Stimulated activated CD8-positive, alpha-beta memory T cell treated with anti-CD3 and anti-CD28 coated beads, Interleukin-2, amount 100 ng/mL, for 48 hours (primary cell): ENCODE data around the gene WDR31.
"Not testable (repeated sequence)": the region's sequence is repeated elsewhere in the genome, so short reads cannot be mapped to it uniquely, and the experiment has no call there.

Source experiments
- DNase-seq, 2 donors: peaks; one replicate each; pipeline ENCODE4 v3.0.0-alpha.2; 2020; ENCODE audit warnings: low read depth in 2 of 2

The WDR31 gene

DNA sequence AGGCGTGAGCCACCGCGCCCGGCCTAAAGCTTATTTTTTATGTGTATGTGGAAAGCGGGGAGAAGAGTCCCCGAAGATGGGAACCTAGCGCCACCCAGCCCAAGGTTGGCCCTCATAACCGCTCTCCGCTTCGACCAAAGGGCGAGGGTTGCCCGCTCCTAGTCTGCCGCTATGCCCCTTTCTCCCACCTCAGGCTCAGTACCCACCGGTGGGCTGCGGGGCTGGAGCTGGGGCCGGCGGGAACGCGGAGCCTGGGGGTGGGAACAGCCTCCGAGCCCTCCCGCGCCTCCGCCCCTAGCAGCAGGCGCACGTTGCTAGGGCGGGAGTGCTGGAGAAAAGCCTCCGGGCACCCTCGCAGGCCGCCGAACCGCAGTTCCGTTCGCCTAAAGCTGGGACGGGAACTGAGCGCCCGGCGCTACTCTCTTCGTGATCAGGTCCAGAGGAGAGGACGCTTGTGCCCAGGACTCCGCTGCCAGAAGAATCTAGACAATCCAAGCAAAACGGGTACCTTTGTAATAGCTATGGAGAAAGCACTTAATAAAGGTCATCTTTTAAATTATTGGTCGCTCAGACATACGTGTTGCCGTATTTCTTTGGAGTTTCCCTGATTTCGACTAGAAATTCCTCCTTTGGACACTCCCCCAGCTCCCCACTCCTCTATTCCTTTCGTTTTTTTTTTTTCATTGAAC lies at the start of gene WDR31:
Gene WDR31 (minus strand): TSS at position 265 of the 689 bp plus-strand sequence. CDS start 8,253 bp downstream, outside the sequence.
- peak; percentile 66 to 76 for DNase-seq

DNA sequence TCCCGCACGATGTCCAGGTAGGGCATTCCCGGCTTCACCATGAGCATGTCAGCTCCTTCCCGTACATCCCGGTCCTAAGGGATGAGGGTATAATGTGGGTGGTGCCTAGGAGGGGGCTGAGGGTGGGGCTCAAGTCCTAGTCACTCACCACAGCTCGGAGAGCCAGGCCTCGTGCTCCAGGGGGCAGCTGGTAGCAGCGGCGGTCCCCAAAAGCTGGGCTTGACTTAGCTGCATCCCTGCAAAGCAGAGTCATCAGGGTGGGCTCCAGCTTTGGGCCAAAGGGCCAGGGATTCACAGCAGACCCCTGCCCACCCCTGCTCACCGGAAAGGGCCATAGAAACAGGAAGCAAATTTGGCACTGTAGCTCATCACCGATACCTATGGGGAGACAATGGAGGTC lies 49.4 kb upstream of the WDR31 start:
- DNase-seq, result no peak

DNA sequence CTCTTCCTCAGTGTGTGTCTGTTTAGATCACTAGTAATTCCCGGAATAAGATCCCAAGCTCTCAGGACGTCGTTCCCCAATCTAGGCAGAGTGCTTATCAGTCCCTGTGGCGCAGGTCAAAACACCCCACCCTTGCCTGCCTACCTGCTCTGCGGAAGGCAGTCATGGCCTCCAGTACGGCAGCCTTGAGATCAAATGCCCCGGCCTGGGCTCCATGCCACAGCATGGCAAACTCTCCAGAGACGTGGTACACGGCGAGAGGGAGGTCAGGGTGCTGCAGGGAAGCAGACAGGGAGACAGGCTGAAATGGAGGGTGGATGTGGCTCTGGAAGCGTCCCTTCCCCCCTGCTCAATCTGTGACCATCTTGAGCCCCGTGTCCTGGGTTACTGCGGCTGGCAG lies 48.8 kb upstream of the WDR31 start:
- DNase-seq, result no peak

DNA sequence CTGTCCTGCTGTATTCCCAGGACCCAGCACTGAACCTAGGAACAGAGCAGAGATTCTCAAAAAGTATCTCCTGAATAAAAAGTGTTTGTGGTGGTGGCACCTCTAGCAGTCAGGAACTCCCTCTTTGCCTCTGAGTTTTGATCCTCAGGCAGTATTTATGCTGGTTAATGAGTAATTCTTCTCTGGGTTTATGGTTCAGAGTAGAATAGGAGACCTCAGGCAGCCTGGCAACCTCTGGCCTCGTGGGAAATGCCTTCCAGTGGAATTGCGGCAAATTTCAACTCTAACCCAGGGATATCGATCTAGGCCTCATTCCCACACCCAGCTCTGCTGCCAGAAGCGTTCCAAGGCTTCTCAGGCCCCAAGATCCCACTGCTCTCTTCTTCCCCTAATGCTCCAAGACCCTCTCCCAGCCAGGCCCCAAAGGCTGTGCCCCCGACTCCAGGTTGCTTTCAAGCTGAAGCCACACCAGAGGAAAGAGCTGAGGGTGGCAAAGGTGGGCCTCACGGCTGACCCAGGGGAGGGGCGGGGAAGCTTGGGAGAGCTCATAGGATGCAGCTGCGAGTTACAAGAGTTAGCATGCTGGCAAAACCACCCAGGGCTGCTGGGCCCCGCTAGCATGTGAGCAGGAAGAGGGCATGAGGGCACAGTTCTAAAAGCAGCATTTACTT lies 47.6 kb upstream of the WDR31 start:
- no peak for DNase-seq

DNA sequence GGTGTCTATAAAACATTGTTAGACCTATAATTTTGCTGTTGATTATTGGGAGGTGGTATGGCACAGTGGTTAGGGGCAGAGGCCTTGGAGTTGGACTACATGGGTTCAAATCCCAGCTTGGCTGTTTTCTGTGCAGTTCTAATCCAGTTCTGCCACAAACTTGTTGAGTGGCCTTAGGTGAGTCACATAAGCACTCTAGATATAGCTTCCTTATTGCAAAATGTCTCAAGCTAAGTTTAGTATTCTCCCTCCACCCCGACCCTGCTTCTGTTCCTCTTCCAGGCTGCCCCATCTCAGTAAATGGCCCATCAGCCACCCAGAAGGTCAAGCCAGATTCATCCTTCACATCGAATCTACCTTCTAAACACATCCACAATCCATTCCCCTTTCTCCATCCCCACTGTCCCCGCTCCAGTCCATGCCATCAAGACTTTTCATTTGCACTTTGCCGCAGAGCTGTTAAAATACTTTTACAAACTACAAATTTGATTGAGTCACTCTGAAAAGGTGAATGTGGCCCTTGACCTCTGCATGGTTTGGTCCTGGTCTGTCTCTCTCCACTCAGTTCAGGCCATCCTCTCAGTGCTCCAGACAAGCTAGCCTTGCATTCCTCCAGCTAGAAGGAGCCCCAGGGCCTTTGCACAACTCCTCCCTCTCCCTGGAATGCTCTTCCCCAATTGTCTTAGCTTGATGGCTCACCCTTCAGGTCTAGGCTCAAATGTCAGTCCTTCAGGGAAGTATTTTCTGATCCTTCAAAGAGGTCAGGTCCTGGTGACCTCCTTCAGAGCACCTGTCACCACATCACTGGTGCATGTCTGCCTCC lies 46.7 kb upstream of the WDR31 start:
- DNase-seq, result no peak

DNA sequence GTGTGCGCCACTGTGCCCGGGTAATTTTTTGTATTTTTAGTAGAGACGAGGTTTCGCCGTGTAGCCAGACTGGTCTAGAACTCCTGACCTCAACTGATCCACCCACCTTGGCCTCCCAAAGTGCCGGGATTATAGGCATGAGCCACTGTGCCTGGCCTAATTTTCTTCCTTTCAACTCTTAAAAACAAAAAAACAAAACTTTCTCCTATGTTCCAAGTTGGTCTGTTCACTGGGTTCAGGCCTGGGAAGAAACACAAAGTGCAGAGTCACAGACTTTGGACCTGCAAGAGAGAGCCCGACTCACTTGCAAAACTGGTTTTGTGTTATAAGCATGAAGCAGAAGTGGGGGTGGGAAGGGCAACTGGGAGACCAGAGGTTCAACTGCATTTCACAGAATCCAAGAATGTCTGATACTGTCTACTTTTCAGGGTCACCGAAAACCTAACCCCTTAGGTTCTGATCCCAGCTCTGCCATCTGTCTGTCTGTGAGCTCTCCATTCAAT lies 41.9 kb upstream of the WDR31 start:
- DNase-seq, result no peak

DNA sequence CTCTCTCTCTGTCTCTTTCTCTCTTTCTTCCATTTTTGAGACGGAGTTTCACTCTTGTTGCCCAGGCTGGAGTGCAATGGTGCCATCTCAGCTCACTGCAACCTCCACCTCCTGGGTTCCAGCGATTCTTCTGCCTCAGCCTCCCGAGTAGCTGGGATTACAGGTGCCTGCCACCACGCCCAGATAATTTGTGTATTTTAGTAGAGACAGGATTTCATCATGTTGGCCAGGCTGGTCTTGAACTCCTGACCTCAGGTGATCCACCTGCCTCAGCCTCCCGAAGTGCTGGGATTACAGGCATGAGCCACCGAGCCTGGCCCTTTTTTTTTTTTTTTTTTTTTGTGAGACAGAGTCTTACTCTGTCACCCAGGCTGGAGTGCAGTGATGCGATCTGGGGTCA lies 41.4 kb upstream of the WDR31 start:
- not testable (repeated sequence) for DNase-seq

DNA sequence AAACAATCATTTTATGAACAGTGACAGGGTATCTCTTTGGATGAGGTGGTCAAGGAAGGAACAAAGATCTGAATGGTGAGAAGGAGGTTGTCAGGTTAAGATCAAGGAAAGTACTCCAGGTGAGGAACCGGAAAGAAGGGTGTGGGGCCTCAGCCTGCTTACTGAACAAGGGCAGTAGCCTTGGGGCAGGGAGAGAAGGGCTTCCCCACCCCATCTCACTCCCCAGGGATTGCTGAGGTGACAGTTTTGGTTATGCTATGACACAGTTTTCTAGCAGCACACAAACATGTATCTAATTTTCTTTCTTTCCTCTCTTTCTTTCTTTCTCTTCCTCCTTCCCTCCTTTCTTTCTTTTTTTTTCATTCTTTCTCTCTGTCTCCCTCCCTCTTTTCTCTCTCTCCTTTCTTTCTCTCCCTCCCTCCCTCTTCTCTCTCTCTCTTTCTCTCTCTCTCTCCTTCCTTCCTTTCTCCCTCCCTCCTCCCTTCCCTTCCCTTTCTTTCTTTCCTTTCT lies 40.8 kb upstream of the WDR31 start:
- no peak for DNase-seq

DNA sequence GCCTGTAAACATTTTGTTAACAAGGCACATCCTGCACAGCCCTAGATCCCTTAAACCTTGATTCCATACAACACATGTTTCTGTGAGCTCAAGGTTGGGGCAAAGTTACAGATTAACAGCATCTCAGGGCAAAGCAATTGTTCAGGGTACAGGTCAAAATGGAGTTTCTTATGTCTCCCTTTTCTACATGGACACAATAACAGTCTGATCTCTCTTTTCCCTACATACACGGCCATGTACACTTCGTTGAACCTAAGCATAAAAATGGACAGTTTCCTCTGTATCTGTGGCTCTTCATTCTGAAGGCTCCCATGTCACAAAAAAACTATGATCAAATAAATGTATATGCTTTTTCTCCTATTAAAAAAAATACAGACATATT lies 39.7 kb upstream of the WDR31 start:
- not testable (repeated sequence) for DNase-seq

DNA sequence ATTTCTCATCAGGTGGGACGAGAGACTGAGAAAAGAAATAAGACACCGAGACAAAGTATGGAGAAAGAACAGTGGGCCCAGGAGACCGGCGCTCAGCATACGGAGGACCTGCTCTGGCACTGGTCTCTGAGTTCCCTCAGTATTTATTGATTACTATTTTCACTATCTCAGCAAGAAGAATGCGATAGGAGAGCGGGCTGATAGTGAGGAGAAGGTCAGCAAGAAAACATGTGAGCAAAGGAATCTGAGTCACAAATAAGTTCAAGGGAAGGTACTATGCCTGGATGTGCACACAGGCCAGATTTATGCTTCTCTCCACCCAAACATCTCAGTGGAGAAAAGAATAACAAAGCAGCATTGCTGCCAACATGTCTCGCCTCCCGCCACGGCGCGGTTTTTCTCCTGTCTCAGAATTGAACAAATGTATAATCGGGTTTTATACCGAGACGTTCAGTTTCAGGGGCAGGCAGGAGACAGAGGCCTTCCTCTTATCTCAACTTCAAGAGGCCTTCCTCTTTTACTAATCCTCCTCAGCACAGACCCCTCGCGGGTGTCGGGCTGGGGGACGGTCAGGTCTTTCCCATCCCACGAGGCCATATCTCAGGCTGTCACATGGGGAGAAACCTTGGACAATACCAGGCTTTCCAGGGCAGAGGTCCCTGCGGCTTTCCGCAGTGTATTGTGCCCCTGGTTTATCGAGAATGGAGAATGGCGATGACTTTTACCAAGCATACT lies 39.2 kb upstream of the WDR31 start:
- not testable (repeated sequence) for DNase-seq

DNA sequence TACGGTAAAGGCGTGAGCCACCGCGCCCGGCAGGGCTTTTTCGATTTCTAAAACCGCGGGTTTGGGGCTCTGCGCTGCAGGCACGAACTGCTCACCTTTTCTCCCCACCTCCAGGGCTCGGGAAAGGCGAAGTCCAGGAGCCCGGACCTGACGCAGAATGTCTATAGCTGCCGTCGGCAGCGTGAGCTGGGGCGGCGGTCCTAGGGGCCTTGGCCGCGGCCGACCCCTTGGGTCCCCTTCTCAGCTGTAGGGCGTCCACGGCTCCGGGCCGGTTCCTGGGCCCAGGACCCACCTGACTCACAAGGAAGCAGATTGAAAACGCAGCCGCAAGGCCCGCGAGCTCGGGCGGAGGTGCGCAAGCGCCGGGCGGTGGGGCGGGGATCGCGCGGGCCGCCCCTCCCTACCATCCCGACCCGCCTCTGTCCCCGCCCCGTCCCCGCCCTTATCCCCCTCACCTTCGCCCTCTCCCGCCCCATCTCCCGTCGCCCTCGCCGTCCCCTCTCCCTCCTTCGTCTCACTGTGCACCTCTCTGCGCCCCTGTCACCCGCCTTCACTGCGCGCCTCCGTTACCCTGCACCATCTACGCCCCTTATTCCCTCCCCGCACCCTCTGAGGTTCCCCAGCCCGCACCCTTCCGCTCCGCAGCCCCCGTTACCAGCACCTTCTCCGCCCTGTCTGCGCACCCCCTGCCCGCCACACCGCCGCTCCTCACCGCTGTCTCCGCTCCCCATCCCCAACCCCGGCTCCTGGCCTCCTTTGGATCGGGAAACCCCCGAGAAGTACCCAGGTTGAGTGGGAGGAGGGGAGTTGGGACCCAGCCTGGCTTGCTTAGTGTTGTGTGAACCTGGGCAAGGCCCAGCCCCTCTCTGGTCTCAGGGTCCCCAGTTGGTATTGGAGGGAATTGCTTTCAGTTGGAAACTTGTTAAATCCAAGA lies 36.8 kb upstream of the WDR31 start, which contains the start of gene HDHD3:
Gene HDHD3 (minus strand): TSS at position 353 of the 934 bp plus-strand sequence. CDS start 2,632 bp downstream, outside the sequence.
- peak; percentile 65 to 78 for DNase-seq

DNA sequence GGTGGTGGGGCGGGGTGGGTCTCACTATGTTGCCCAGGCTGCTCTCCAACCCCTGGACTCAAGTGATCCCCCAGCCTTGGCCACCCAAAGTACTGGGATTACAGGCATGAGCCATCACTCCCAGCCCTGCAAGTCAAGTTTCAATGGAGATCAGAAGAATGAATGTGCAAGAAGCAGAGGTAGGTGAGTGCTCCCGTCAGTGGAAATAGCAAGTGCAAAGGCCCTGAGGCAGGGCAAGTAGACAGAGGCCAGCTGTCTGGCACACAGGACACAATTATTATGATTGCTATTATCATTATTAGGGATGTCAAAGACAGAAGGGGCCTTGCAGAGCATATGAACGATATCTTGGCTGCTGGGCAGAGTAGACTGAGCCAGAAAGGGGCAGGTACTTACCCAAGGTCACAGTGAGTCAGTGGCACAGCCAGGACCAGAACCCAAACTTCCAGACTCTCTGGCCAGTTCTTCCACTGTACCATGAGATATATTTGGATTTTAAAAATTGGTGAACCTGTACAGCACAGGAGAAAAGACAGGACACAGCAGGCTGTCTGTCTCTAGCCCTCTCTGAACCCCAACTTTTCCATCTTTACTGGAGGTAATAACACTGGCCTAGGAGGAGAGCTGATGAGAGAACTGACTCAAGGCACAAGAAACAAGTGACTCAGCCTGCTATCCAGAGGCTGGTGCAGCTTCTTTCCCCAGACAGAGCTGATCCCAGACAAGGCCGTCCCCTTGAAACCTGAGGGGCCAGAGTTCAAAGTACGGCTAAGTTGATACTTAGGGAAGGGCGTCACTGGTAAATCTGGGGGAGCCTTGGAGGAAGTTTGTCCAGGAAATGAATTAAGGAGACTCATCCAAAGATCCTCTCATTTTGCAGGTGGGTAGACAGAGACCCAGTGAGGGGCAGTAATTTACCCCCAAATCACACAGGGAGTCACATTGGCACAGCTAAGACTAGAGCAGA lies 35.3 kb upstream of the WDR31 start:
- no peak for DNase-seq

DNA sequence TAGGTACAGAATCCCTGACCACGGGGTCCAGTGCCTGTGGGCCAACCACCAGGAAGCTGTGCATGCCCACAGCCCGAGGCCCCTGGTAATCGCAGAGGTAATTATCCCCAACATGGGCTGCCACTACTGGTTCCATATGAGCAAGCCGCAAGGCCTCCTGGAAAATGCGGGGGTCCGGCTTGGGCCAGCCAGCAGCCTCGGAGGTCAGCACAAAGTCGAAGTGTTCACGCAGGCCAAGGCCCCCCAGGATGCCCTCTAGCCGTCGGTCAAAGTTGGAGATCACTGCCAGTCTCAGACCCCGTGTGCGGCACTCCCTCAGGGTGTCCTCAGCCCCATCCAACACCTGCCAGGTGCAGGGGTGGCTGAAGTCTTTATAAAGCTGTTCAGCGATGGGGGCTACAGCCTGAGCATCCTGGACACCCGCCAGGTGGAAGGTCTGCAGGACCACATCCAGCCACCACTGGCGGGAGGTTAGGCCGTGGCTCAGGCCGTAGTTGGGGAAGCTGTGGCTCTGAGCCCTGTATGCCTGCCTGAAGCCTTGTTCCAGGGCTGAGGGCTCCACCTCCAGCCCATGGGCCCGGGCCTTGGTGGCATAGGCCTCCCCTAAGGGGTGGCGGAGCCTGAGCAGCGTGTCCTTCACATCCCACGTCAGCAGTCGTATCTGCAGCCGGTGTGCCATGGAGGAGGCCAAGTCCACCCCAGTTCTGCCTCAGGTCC lies 33.8 kb upstream of the WDR31 start:
- DNase-seq, result no peak

DNA sequence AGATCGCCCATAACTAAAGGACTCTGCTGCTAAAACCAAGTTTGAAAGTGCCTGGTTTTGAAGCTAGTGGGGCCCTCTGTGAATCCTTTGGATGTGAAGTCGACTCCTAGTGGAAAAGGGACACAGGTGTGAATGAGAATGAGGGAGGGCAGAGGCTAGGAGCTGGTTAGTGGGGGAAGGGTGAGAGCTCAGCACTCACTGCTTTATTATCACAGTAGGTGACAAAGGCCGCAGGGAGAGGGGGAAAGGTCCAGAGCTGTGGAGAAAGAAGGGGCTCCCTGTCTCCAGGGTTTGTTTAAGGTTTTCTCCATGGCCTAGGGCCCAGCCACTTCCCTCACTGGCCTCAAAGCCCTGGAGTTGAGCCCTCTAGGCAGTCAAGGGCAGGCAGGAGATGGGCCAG lies 33.2 kb upstream of the WDR31 start:
- DNase-seq, result no peak

DNA sequence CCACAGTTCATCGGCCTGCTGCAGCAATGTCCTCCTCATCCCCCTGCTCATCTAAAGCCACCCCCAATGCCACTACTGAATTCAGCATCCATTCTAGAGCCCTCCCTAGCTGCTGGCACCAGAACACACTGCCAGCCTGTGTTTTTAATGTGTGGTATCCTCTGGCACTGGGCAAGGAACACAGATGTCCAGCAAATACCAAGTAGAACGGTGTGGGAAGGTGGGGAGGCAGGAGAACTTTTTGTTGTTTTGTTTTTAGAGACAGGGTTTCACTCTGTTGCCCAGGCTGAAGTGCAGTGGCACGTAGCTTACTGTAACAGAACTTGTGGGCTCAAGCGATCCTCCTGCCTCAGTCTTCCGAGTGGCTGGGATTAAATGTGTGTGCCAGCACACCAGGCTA lies 32.0 kb upstream of the WDR31 start:
- DNase-seq, result no peak

DNA sequence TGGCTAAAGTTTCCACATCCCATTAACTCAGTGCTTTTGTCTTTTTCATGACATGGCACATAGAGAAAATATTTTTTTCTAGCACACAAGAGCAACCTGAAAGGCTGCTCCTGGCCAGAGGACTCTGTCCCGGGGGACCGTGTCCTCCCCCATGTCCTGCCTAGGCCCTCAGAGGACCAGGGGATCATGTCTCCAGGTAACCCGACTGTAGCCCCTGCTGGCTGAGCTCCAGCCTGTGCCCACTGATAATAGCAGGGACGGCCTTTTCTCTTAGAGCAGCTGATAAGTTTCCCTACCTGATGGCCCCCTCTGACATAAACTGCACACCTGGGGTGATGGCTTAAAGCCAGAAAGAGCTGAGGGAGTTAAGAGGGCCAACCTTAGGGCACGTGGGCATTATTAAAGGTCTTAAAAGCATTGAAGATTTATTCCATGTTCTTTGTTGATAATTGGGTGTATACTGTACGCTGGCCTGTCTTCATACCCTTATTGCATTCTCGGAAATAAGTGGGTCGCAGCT lies 30.8 kb upstream of the WDR31 start:
- DNase-seq, result no peak

DNA sequence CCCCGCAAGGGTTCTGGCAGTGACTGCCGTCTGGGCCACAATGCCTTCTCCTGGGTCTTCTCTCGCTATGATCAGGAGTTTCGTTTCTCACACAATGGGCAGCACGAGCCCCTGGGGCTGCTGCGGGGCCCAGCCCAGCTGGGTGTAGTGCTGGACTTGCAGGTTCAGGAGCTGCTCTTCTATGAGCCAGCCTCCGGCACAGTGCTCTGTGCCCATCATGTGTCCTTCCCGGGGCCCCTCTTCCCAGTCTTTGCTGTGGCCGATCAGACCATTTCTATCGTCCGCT lies 29.7 kb upstream of the WDR31 start:
- no peak for DNase-seq
